ENCODE measurements around the gene ZBTB7C.

Gene ZBTB7C

DNA sequence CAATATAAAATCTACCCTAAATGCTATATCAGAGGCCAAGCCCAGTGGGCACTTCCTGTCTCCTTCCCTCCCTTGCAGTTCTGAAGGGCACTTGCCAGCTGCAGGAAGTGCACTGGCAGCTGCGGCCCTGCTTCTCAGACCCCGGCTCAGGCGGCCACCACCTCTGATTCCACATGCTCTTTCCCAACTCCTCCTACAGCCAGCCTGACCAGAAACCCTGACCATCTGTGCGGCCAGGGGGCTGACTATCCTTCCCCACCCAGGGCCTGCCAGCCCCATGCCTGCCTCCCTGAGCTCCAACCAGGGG, 88.6 kb downstream of the ZBTB7C start:
- DNase-seq: no peak

DNA sequence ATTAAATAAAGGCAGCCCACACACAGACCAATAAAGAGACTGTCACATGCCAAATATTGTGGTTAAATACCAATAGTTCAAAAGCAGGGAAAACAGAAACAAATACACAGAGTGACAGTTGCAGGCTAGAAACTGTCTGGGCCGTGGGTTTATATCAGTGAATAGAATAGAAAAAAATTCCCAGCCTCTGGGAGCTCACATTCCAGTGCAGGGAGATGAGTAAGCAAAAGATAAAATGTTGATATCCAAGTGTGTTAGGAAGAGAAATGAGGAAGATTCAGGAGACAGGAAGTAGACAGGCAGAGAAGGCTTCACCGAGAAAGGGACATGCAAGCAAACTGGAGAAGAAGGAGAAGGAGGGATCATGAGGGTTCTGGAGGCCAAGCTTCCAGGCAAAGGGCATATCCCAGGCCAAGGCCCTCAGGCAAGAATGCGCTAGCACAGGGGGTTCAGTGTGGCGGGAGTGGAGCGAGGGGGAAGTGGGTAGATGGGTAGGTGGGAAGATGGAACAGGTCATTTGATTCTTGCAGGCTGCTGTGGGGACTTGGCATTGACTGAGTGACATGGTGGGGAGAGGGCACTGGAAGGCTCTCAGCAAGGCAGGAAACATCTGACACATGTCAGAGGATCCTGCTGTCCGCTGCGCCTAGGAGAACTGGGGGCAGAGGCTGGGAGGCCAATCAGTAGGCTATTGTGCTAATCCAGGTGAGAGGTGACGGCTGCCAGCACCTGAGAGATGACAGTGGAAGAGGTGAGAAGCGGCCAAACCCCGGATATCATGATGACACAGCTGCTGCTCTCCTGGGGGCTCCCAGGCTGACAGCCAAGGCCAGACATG, 89.2 kb downstream of the ZBTB7C start:
- no peak for DNase-seq

DNA sequence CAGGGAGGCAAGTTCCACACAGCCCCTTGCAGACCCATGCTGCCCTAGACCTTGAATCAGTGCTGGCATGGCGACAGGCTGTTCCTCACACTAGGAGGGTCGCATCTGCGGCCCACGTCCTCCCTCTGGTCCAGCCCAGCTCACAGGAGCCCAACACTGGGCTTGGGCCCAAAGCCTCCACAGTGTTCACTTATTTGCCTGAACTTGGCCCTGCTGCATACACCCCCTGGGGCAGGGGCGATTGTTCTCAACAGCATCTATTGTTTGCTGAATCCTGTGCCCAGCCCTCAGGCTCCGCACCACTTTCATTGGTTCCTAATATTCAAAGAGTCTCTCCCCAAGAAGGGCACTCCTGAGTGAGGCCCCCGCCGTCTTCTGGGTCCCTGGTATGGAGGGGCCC, 90.7 kb downstream of the ZBTB7C start:
- no peak for DNase-seq

DNA sequence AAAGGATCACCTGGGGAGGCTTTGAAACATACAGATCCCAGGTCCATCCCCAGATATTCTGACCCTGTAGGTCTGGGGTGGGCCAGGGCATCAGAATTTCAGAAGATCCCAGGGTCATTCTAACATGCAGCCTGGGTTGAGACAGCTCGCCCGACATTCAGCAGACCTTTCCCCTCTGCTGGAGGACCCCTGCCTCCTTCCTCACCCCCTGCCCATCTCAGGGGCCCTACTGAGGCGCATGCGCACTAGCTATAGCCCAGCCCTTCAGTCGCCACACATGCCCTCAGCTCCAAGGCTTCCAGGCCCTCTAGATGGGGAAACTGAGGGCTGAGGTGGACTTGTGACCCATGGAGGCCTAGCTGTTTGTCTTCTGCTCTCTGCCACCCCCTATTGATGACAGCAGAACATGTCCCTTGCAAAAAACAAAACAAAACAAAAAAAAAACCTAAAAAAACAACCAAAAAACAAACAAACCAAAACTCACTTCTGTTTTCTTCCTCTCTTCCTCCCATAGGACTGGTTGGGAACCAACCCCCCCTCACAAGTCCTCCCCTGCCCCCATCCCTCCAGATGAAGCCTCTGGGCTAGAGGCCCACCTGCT, 91.3 kb downstream of the ZBTB7C start:
- no peak for DNase-seq

DNA sequence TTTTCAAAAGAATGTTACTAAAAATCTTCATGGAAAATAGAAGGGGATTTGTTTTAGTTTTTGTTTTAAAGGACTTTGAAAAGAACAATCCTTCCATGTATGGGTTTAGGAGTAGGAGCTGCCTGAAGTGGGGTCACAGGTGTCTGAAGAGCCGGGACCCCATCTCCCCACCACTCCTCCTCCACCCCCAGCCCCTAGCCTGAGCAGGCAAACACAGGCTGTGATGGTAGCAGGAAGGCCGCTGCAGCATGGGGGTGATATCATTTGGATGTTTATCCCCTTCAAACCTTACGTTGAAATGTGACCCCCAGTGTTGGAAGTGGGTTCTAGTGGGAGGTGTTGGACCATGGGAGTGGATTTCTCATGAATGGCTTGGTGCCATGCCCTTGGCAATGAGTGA, 93.0 kb downstream of the ZBTB7C start:
- no peak for DNase-seq

DNA sequence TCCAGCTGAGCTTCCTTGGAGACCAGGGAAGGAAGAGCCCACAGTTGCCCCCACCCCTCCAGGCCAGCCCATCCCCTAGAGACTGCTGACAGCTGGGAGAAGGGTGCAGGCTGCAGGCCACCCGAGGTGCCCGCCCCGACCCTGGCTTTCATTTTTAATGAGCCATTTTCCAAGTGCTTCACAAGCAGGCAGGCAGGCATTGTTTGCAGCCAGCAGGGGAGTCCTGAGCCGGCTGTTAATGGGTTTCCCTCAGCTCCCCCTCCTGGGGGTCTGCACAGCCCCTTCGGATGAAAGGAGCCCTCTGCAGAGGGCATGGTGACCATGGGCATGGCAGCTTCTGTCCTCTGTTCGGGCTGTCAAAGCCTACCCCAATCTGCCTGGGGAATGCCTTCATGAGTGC, 94.5 kb downstream of the ZBTB7C start:
- DNase-seq: no peak

DNA sequence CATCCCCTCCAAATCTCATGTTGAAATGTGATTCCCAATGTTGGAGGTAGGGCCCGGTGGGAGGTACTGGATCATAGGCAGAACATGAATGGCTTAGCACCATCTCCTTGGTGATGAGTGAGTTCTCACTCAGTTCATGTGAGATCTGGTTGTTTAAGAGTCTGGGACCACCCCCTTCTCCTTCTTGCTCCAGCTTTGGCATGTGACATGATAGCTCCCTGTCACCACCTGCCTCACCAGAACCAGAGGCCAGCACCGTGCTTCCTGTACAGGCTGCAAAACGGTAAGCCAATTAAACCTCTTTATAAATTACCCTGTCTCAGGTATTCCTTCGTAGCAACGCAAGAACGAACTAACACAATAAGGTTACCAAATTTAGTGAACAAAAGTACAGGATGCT, 95.4 kb downstream of the ZBTB7C start:
- DNase-seq: no peak

DNA sequence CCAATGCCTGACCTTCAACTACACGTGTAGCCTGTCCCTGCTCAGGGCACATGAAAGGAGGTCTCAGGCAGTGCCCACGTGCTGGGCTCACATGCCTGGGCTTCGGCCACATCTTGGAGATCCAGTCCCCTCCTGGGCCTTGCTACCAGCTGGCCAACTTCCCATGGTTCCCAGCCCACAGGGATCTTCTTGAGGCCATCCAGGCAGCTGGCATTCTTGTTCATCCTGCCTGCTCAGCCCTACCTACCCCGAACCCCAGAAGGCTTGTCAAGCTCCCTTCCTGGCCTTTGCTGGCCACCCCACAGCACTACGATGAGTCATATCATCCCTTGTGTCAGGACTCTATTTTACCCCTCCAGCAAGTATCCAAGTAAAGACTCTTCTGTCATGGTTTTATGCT, 97.1 kb downstream of the ZBTB7C start:
- DNase-seq: no peak

DNA sequence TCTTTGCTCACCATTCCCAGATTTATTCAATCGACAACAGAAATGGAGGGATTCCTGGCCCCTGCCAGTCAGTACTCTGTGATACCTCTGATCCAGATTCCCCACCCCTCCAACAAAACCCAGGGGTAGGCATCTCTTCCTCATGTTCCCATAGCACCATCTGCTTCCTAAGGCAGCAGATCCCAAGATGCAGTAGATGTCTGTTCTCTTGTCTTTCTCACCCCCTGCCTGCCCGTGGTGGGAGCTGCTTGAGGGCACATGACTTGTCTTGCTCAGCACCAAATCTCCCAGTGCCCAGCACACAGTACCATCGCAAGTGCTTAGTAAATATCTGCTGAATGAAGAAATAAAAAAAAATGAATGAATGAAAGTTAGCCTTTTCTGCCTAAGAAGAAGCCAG, 98.2 kb downstream of the ZBTB7C start:
- DNase-seq: no peak

DNA sequence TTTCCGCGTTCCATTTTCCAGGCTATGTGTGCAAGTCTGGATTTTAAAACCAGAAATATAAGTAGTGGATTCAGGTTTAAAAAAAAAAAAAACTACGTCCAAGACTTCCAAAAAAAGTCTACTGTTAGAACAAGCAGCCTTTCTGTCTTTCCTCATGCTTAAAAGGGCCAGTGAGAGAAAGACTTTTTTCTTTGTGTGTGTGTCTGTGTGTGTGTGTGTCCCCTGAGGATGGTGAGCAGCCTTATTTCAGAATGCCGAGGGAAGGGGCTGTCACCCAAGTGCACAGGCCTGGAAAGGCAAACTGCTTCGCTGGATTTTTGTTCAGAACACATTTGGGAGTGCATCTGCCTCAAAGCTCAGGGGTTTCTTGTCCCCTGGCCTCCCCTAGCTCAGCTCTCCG, 98.8 kb downstream of the ZBTB7C start:
- no peak for DNase-seq

DNA sequence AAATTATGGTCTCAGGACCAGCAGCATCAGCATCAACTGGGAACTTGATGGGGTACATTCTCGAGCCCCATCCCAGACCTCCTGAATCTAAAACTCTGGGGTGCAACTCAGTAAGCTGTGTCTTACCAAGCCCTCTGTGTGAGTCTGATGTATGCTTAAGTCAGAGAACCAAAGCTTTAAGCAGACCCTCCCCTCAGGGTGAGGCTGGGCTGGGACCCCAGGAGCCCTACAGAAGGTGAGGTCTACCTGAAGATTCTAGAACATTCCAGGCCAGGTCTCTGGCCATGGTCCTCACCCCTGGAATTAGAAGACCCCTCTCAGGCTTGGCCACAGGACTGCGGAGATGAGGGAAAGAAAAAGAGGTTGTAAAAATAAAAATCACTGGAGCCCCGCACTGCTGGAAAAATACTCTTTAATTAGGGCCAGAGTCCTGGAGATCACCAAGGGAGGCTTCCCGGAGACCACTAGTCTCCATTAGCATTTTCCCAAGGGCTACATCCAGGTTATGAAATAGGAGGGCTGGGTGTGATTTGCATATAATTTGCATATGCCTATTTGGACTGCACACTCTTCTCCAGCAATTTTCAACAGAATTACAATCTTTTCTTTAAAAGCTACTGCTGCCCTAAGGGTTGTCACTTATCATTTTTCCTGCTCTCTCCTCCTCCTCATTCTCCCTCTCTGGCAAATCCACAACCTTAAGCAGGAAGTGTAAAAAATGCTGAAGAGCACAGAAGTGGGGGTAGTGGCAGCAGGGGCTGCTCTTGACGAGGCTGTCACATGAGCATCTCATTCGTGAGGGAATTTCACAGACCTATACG, 100.2 kb downstream of the ZBTB7C start:
- no peak for DNase-seq

DNA sequence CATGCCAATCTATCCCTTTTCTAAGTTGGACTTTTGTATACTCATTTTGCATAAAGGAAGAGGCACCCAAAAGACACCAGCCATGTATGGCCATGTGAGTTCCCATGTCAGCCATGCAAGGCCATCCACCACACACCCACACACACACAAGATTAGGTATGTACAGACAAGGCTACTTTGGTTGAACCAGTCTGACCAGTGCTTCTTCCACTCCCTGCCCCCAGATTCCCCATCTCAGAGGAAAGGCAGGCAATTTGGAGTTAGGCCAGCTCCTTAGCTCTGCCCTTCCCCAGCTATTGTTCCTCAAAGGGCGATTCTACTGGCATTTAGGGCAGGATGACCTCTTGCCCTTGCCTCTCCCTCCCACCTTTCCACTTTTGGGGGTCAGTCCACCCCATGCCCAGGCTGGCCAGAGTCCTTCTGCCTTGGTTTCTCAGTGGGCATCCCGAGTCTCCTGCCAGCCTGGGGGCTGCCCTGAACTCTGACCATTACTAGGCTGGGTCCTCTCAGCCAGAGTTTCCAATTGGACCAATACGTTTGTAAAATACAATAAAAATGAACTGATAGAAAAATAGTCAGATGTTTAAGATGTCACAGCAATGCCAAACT, 101.1 kb downstream of the ZBTB7C start:
- DNase-seq: no peak

GRCh38 chr18:48306838-48307237, 102.3 kb downstream of the ZBTB7C start:
- DNase-seq: no peak

DNA sequence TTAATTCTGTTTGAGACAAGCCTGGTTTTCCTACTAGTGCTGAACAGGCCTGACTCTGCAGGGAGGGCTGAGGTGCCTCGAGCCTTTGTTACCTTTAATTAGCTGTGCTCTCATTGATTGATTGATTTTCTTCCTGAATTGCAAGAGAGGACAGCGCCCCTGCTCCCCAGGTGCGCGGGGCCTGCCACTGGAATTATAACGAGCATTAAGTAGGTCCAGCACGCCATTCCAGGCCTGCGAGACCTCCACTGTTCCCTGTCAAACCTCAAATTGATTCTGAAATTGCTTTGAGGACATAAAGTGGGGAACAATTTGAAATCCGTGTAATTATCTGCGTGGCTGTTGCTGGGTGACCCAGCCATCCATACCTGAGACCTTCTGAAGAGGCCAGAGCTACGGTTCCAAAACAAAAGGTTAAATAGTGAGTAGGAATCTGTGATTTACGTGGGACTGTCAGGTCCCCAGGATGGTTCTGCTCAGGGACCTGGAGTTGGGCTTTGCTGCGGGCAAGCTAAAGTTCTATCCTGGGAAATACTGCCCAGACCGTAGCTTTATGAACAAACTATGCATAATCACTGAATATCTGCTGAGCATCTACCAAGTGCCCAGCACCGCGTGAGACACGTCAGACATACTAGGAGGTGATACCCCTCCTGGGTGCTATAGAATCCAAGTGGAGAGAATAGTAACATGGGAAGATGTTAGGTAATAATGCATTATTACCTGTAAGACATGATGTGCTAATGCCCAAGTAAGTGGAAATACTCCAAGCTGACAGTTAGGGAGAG, 104.1 kb downstream of the ZBTB7C start:
- DNase-seq: no peak

DNA sequence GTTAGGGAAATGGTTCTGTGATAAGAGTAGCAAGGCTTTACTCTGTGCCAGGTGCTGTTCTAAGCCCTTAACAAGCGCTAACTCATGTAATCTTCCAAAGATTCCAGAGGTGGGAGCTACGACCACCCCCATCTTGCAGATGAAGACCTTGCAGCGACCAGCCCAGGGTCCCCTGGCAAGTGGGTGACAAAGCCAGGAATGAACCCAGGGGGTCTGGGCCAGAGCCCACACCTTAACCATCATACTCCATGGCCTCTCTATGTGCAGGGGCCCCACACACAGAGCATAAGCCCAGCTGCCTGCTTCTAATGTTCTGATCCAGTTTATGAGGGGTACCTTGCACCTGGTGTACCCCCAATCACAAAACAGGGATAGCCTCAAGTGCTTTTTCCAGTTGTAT, 105.3 kb downstream of the ZBTB7C start:
- DNase-seq: no peak

DNA sequence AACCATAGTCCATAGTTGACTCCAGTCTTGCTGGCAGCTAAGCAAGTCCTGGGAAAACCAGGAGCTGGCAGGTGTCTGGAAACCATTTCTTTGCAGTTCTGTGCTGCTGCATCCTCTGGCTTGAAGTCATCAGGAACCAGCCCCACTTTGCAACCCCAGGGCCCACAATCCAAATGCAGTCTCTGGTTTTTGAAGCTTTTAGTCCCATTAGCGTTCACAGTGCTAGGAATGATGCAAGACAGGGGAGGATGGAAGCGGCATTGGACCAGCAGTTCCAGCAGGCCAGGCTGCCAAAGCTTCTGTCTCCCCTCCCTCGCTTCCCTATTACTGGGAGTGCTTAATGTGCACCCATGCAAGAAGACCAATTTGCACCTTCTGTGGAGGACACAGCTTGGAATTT, 106.4 kb downstream of the ZBTB7C start:
- no peak for DNase-seq

DNA sequence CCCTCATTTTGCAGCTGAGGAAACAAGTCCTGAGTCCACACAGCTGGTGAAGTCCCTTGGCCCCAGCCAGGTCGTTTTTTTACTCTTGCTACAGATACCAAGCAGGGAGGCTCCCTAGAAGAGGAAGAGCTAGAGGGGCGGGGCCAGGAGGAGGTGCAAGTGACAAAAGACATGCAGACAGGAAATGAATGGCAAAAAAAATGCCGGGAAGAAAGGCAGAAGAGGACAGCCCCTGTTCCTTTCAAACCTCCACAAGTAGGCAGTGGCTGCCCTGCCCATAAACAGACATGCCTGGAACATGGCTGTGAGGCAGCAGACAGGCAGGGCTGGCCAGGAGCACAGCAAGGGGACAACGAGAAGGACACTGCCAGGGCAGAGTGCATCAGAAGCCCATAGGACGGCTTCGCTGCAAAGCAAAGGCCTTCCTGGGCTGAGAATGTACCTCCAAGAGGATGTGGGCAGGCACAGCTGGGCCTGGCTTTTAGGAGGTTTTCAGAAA, 108.7 kb downstream of the ZBTB7C start:
- DNase-seq: no peak

DNA sequence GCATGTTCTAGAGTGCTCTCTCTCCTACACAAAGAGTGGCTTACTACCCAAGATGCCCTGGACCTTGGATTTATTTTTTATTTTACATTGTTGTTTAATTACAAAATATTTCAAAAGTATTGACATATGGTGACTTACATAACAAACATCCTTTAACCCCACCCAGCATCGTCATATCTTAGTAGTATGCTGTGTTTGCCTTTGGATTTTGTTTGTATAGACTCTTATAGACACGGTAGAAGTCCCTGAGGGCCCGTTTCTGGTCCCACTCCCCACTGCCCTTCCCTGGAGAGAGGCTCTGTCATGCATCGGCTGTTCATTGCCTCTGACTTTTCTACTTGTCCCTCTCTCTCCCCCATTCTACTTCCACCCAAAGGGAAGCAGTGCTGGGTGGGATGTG, 112.0 kb downstream of the ZBTB7C start:
- DNase-seq: no peak

- DNase-seq: no peak
These were observed 112.6 kb downstream of the ZBTB7C start for GRCh38 chr18:48296581-48296980.

- peak; percentile 24 for DNase-seq
These were observed 113.4 kb downstream of the ZBTB7C start for GRCh38 chr18:48295586-48296311.

GRCh38 chr18:48294899-48295585, 114.1 kb downstream of the ZBTB7C start:
- no peak for DNase-seq

All from midbrain (tissue), 1 donor.